Endothelial cell of umbilical vein (primary cell): Measurements from ENCODE around the gene SIPA1L2. TPM values are rescaled to one million over a fixed set of nuclear protein-coding genes. Genes with fewer than 3 reads are reported as not detected.
A peak's percentile ranks its signal among the peaks of the same experiment; 100 is the strongest.

Experiments
- Bru-seq: library from RNA; stranded (reverse); fragments of 400-500 nt; gene quantifications from one replicate; lab custom pipeline; 2021; lab: Mats Ljungman, UMichigan
- BruChase-seq, 2 experiments: library from RNA; stranded (reverse); fragments of 400-500 nt; gene quantifications; one replicate each; lab custom pipeline; 2021; lab: Mats Ljungman, UMichigan
- BruUV-seq: library from RNA; stranded (reverse); fragments of 400-500 nt; replicated peaks from 2 replicates; lab custom pipeline; 2021; lab: Mats Ljungman, UMichigan
- CTCF ChIA-PET: fragments of 300-600, 350-600 bp; sonication (Branson Sonifier 250); formaldehyde crosslinking; loops from one replicate; lab custom pipeline; 2021; ENCODE audit warnings: antibody characterized with exemption, inconsistent platforms; lab: Charles Lee
- POLR2A ChIA-PET: fragments of 300-600, 350-600 bp; sonication (Branson Sonifier 250); formaldehyde crosslinking; loops from one replicate; lab custom pipeline; 2021; ENCODE audit warnings: antibody characterized with exemption, inconsistent platforms; lab: Charles Lee
- DNase-seq: peaks from one replicate; pipeline ENCODE4 v3.0.0-alpha.2; 2011; ENCODE audit warnings: low read depth, low spot score
- FAIRE-seq: peaks from 2 replicates; lab custom pipeline; 2011; peaks lifted over from hg19 to GRCh38; lab: Jason Lieb, UNC
- H2AFZ ChIP-seq: 2 replicates; pipeline ENCODE4 v1.6.0; 2012; ENCODE audit warnings: low read depth, low read length, control low read depth, inconsistent platforms
- H3K27ac ChIP-seq: 2 replicates; pipeline ENCODE4 v1.5.1; 2011; ENCODE audit warnings: low read depth, mild to moderate bottlenecking, control low read depth, low read length, moderate library complexity; ENCODE audit not compliant: insufficient read depth
- H3K27me3 ChIP-seq, 2 experiments: 2 replicates each; pipeline versions ENCODE4 v1.6.0 to v1.6.1; 2011; ENCODE audit warnings: low read length in 2 of 2, mixed read lengths in 1 of 2; ENCODE audit not compliant: control insufficient read depth in 2 of 2, insufficient read depth in 2 of 2
- H3K36me3 ChIP-seq, 2 experiments: 2 replicates in 1 of 2; 3 replicates in 1 of 2; pipeline ENCODE4 v1.5.1; 2011; ENCODE audit warnings: low read length in 2 of 2, mild to moderate bottlenecking in 1 of 2, moderate library complexity in 1 of 2; ENCODE audit not compliant: control insufficient read depth in 2 of 2, insufficient read depth in 2 of 2; ENCODE audit errors: extremely low read depth in 1 of 2
- H3K4me1 ChIP-seq: 3 replicates; pipeline ENCODE4 v1.5.1; 2011; ENCODE audit warnings: mild to moderate bottlenecking, low read length; ENCODE audit not compliant: control insufficient read depth, insufficient read depth; ENCODE audit errors: extremely low read depth
- H3K4me2 ChIP-seq: 2 replicates; pipeline ENCODE4 v1.6.1; 2011; ENCODE audit warnings: low read length, control low read depth, mixed read lengths; ENCODE audit not compliant: insufficient read depth
- H3K4me3 ChIP-seq, 3 experiments: fragments of 200-600 bp in 1 of 3; sonication (generic), shearing (Covaris generic) in 1 of 3; replicated peaks in 1 of 3; 2 replicates each; pipeline ENCODE4 v1.5.1; 2011 to 2016; ENCODE audit warnings: control low read depth in 3 of 3, low read length in 3 of 3, mild to moderate bottlenecking in 2 of 3, inconsistent platforms in 1 of 3, low read depth in 1 of 3, moderate library complexity in 1 of 3; ENCODE audit not compliant: insufficient read depth in 1 of 3
- H3K79me2 ChIP-seq: 2 replicates; pipeline ENCODE4 v1.6.0; 2012; ENCODE audit warnings: low read length, inconsistent platforms; ENCODE audit not compliant: control insufficient read depth, insufficient read depth
- H3K9ac ChIP-seq: replicated peaks from 2 replicates; pipeline ENCODE3; 2011; ENCODE audit warnings: low read length, control low read depth; ENCODE audit not compliant: insufficient read depth; ENCODE audit errors: extremely low read depth
- H3K9me1 ChIP-seq: replicated peaks from 3 replicates; pipeline ENCODE4 v1.6.0; 2011; ENCODE audit warnings: mild to moderate bottlenecking, low read length; ENCODE audit not compliant: control insufficient read depth, insufficient read depth; ENCODE audit errors: extremely low read depth
- H3K9me3 ChIP-seq: replicated peaks from 2 replicates; pipeline ENCODE4 v1.5.1; 2012; ENCODE audit warnings: low read length, inconsistent platforms; ENCODE audit not compliant: control insufficient read depth, insufficient read depth
- H4K20me1 ChIP-seq: replicated peaks from 2 replicates; pipeline ENCODE3; 2011; ENCODE audit warnings: mild to moderate bottlenecking, low read length; ENCODE audit not compliant: control insufficient read depth, insufficient read depth; ENCODE audit errors: extremely low read depth
- CTCF ChIP-seq, 2 donors: IDR thresholded peaks; 1 replicate in 1 of 2; 2 replicates in 1 of 2; pipeline ENCODE4 v1.5.1; 2011; ENCODE audit warnings: low read length in 2 of 2, mild to moderate bottlenecking in 2 of 2, moderate library complexity in 2 of 2, control low read depth in 1 of 2, inconsistent platforms in 1 of 2, low read depth in 1 of 2; ENCODE audit not compliant: insufficient read depth in 1 of 2; ENCODE audit errors: extremely low read depth in 1 of 2
- POLR2A ChIP-seq: IDR thresholded peaks from 2 replicates; pipeline ENCODE4 v1.6.1; 2012; ENCODE audit warnings: low read depth, mild to moderate bottlenecking, control low read depth, low read length
- POLR2AphosphoS5 ChIP-seq: IDR thresholded peaks from 2 replicates; pipeline ENCODE4 v1.6.1; 2012; ENCODE audit warnings: low read depth, mild to moderate bottlenecking, control low read depth, low read length, moderate library complexity; ENCODE audit not compliant: insufficient read depth
- dilution Hi-C: fragments of 300-500 bp; cut with MboI; formaldehyde crosslinking; loops from one replicate; pipeline ENCODE4 v1.15.0; 2019; ENCODE audit warnings: low sequenced_read_pairs; ENCODE audit not compliant: extremely low pct_ligation_motif_present
- intact Hi-C: fragments of 100-400 bp; cut with micrococcal nuclease; formaldehyde crosslinking; loops from one replicate; pipeline ENCODE4 v1.10.0; 2022
- long read RNA-seq: library from polyadenylated mRNA; stranded (forward); transcript quantifications from one replicate; pipeline ENCODE4 v2.0.0, GENCODE V29; 2021
- polyA minus RNA-seq, 3 experiments: library from RNA; depleted of rRNA, polyadenylated mRNA; stranded (reverse); fragments of >200 nt; gene quantifications; 1 replicate in 1 of 3; 2 replicates in 2 of 3; pipeline ENCODE4 v1.2.3, GENCODE V29; 2011
- polyA plus RNA-seq, 4 experiments: library from polyadenylated mRNA; depleted of rRNA in 3 of 4; stranded (reverse) in 3 of 4; unstranded in 1 of 4; fragments of >200 nt; gene quantifications; 2 replicates each; pipeline versions ENCODE4 v1.2.1 to v1.2.3, GENCODE V29; 2011 to 2012; ENCODE audit warnings: missing spikeins in 1 of 4
- total RNA-seq: library from RNA; stranded (reverse); gene quantifications from 2 replicates; pipeline ENCODE4 v1.2.3, GENCODE V29; 2021

Gene SIPA1L2
- total RNA-seq (12.8 and 14.2 TPM in 2 replicates), polyA plus RNA-seq (3.6 TPM in 2 replicates), polyA minus RNA-seq (9.0 and 15.3 TPM in 2 replicates), Bru-seq, nascent RNA (percentile 72 among the genes with signal in this experiment), BruChase-seq, experiment 1, labeled RNA remaining after a 6-hour chase (percentile 51 among the genes with signal in this experiment), BruChase-seq, experiment 2, labeled RNA remaining after a 2-hour chase (percentile 56 among the genes with signal in this experiment)
- polyA plus RNA-seq (2011; cell fraction: cytosol; rRNA removed), result 3.5 and 3.7 TPM in 2 replicates
- polyA plus RNA-seq (2011; cell fraction: nucleus; rRNA removed), result 10.2 and 11.9 TPM in 2 replicates
- 6.8 and 9.4 TPM in 2 replicates for polyA plus RNA-seq (2012)
- 0.72 TPM for polyA minus RNA-seq (2011; cell fraction: cytosol; rRNA and poly(A)+ RNA removed)
- 15.0 and 18.6 TPM in 2 replicates for polyA minus RNA-seq (2011; cell fraction: nucleus; rRNA and poly(A)+ RNA removed)
- long read RNA-seq, partial matches to known transcripts, result 6 of 14 reads
- long read RNA-seq, other reads (novel, unspliced or antisense), result 6 of 14 reads

GRCh38 chr1:232630047-232630893 is at the start of gene SIPA1L2:
TSS of gene SIPA1L2 (minus strand) at chr1:232630133. CDS start at chr1:232515339, 114,794 bp downstream.
- peak within 1 kb of the TSS; percentile 97 for H3K4me2 ChIP-seq
- ChIA-PET POLR2A (no interaction called here), CTCF (interaction anchor here (0.5 to 1.5 kb wide), 10 partner anchors 66 to 905 kb away, joined by 3 to 6 read pairs (median 4); no protein-coding TSS in a partner anchor)
- H3K9ac ChIP-seq, result peak within 1 kb of the TSS; percentile 63
- H3K4me3 ChIP-seq, result peak within 1 kb of the TSS; percentile 83 to 88 (median 84)
- dilution Hi-C loops, result no loop called here
- no peaks in the 10 kb centered on the region for H4K20me1 ChIP-seq
- no peaks in the 10 kb centered on the region for H3K36me3 ChIP-seq
- intact Hi-C loops, result loop anchor here (1.0 to 5.0 kb wide), 9 partner anchors 55 to 1003 kb away; partner anchors contain the start of genes DISC1 and NTPCR
- H3K9me3 ChIP-seq, result no peaks in the 10 kb centered on the region
- BruUV-seq, result no TSS peak
- H3K27ac ChIP-seq, result peak within 1 kb of the TSS; percentile 21
- no peaks in the 10 kb centered on the region for H3K27me3 ChIP-seq
- H3K9me1 ChIP-seq, result no peaks in the 10 kb centered on the region
- FAIRE-seq (peak; percentile 15), DNase-seq (peak; percentile 93)
- peak within 1 kb of the TSS; percentile 74 for H2AFZ ChIP-seq
- peaks cover 16% of the 10 kb centered on the region for H3K4me1 ChIP-seq
- peaks cover 4% of the 10 kb centered on the region for H3K79me2 ChIP-seq
- TF ChIP-seq POLR2A (no peak), CTCF (IDR thresholded peaks at IDR 0.05; ENCODE audit: extremely low read depth in 1 of 2, insufficient read depth in 1 of 2, low read depth in 1 of 2, low read length in 2 of 2) (peak; percentile 16 to 38), POLR2AphosphoS5 (peak; percentile 21)
